Prostate gland (tissue), 2 donors: ENCODE measurements around the gene SLC44A2. TPM values are rescaled to one million over a fixed set of nuclear protein-coding genes. Genes with fewer than 3 reads are reported as not detected.

Source experiments
- DNase-seq: peaks from one replicate; pipeline ENCODE4 v3.0.0-alpha.2; 2019; ENCODE audit warnings: low spot score
- H3K27ac ChIP-seq, 2 donors: fragments of 200-600 bp; sonication (generic); 2 replicates each; pipeline ENCODE4 v1.5.1; 2017 to 2019
- H3K27me3 ChIP-seq: fragments of 200-600 bp; sonication (generic); replicated peaks from 2 replicates; pipeline ENCODE4 v1.5.1; 2019; ENCODE audit not compliant: insufficient read depth
- H3K36me3 ChIP-seq, 2 donors: fragments of 200-600 bp; sonication (generic); 1 replicate in 1 of 2; 2 replicates in 1 of 2; pipeline versions ENCODE4 v1.5.1 to v1.8.1; 2017 to 2019
- H3K4me1 ChIP-seq: fragments of 200-600 bp; sonication (generic); replicated peaks from 2 replicates; pipeline ENCODE4 v1.5.1; 2019
- H3K4me3 ChIP-seq, 2 donors: fragments of 200-600 bp; sonication (generic); 2 replicates each; pipeline ENCODE4 v1.5.1; 2017 to 2019
- H3K9me3 ChIP-seq: fragments of 200-600 bp; sonication (generic); 2 replicates; pipeline ENCODE4 v1.5.1; 2017
- CTCF ChIP-seq, 4 experiments: fragments of 200-600 bp in 2 of 4; fragments of 450-650 bp in 2 of 4; sonication (generic) in 2 of 4; IDR thresholded peaks; 1 replicate in 3 of 4; 2 replicates in 1 of 4; pipeline ENCODE4 v1.5.1; 2016 to 2019; ENCODE audit warnings: antibody characterized with exemption in 4 of 4, mild to moderate bottlenecking in 2 of 4, moderate library complexity in 2 of 4
- POLR2A ChIP-seq: fragments of 450-650 bp; IDR thresholded peaks from one replicate; pipeline ENCODE4 v1.6.1; 2016; ENCODE audit warnings: antibody characterized with exemption, mild to moderate bottlenecking
- POLR2AphosphoS5 ChIP-seq: sonication (generic); formaldehyde crosslinking; IDR thresholded peaks from one replicate; pipeline ENCODE4 v1.6.1; 2017; ENCODE audit warnings: antibody characterized with exemption
- WGBS: methylation state at CpG from one replicate; pipeline ENCODE4 v1.1.5; 2018; 5-methylcytosine and 5-hydroxymethylcytosine counted together
- intact Hi-C: fragments of 100-400 bp; cut with DNase I; formaldehyde crosslinking; loops from one replicate; pipeline ENCODE4 v1.14.2; 2022
- total RNA-seq, 2 donors: library from RNA; depleted of rRNA; stranded (reverse); fragments of >200 nt; gene quantifications; one replicate each; pipeline ENCODE4 v1.1.0, GENCODE V29; 2016

The SLC44A2 gene
- total RNA-seq, 2 donors from 2014 or later = 91.1 to 402 TPM

- H3K4me1 ChIP-seq = no peaks in the 10 kb centered on the region
- no peaks in the 10 kb centered on the region for H3K27me3 ChIP-seq
- no peak overlapping the region for H3K4me3 ChIP-seq
- DNase-seq = no peak
- no peak overlapping the region for H3K27ac ChIP-seq
- no peaks in the 10 kb centered on the region for H3K9me3 ChIP-seq
- WGBS = 91% methylated on average over 24 of the region's 25 CpGs
- intact Hi-C loops = no loop called here
- TF ChIP-seq POLR2A (no peak), POLR2AphosphoS5 (no peak), CTCF (IDR thresholded peaks at IDR 0.05) (no peak)
- H3K36me3 ChIP-seq = peaks cover 25 to 32% of the 10 kb centered on the region in 2 donors
Observed at GRCh38 chr19:10687518-10688288, 62.4 kb downstream of the SLC44A2 start.

- no peak for DNase-seq
- no peaks in the 10 kb centered on the region for H3K27me3 ChIP-seq
- intact Hi-C loops = no loop called here
- no peak overlapping the region for H3K27ac ChIP-seq
- peaks cover 15 to 24% of the 10 kb centered on the region in 2 donors for H3K36me3 ChIP-seq
- no peaks in the 10 kb centered on the region for H3K4me1 ChIP-seq
- TF ChIP-seq CTCF (IDR thresholded peaks at IDR 0.05) = no peak
- no peak for TF ChIP-seq POLR2A
- TF ChIP-seq POLR2AphosphoS5 = no peak
- no peak overlapping the region for H3K4me3 ChIP-seq
- WGBS = 88% methylated on average over 25 of the region's 27 CpGs
- H3K9me3 ChIP-seq = no peaks in the 10 kb centered on the region
Observed at GRCh38 chr19:10688545-10689280, 63.4 kb downstream of the SLC44A2 start.

- intact Hi-C loops = loop anchor here (5.0 kb wide), 1 partner anchor 38 kb away; the partner anchor contains the start of gene ILF3
- H3K4me3 ChIP-seq = no peak overlapping the region
- no peaks in the 10 kb centered on the region for H3K9me3 ChIP-seq
- 33% methylated on average over 7 of the region's 7 CpGs for WGBS
- DNase-seq = no peak
- H3K27ac ChIP-seq = no peak overlapping the region
- H3K36me3 ChIP-seq = peaks cover 14 to 21% of the 10 kb centered on the region in 2 donors
- H3K4me1 ChIP-seq = no peaks in the 10 kb centered on the region
- H3K27me3 ChIP-seq = no peaks in the 10 kb centered on the region
- TF ChIP-seq POLR2A (no peak), POLR2AphosphoS5 (peak; percentile 10)
Observed at GRCh38 chr19:10690341-10690781, 65.0 kb downstream of the SLC44A2 start.

GRCh38 chr19:10691178-10691881, 66.0 kb downstream of the SLC44A2 start:
- 77% methylated on average over 23 of the region's 23 CpGs for WGBS
- peaks cover 10 to 19% of the 10 kb centered on the region in 2 donors for H3K36me3 ChIP-seq
- intact Hi-C loops = loop anchor here (5.0 kb wide), 1 partner anchor 39 kb away; the partner anchor contains the start of gene ILF3

More at GRCh38 chr19:10691178-10691881, 66.0 kb downstream of the SLC44A2 start:
- no peak for DNase-seq
- H3K27ac ChIP-seq = no peak overlapping the region
- TF ChIP-seq POLR2A = no peak
- no peak for TF ChIP-seq CTCF (IDR thresholded peaks at IDR 0.05)
- TF ChIP-seq POLR2AphosphoS5 = no peak
- H3K4me3 ChIP-seq = no peak overlapping the region
- H3K9me3 ChIP-seq = no peaks in the 10 kb centered on the region
- no peaks in the 10 kb centered on the region for H3K27me3 ChIP-seq
- no peaks in the 10 kb centered on the region for H3K4me1 ChIP-seq
